Endodermal cell (in vitro differentiated cells): ENCODE data around the gene GPR162. TPM values are rescaled to one million over a fixed set of nuclear protein-coding genes. Genes with fewer than 3 reads are reported as not detected.
"Not testable (repeated sequence)": the region's sequence is repeated elsewhere in the genome, so short reads cannot be mapped to it uniquely, and the experiment has no call there.

Experiments
- DNase-seq: peaks from one replicate; pipeline ENCODE4 v3.0.0-alpha.2; 2017
- H3K27ac ChIP-seq: 2 replicates; pipeline ENCODE4 v1.5.1; 2013; ENCODE audit warnings: mild to moderate bottlenecking, low read depth, low read length, moderate library complexity
- H3K27me3 ChIP-seq: 2 replicates; pipeline ENCODE4 v1.6.1; 2013; ENCODE audit warnings: mild to moderate bottlenecking, low read length, moderate library complexity; ENCODE audit not compliant: insufficient read depth, control insufficient read depth, poor library complexity, severe bottlenecking
- H3K36me3 ChIP-seq: 2 replicates; pipeline ENCODE4 v1.7.0; 2013; ENCODE audit warnings: mild to moderate bottlenecking, low read length, moderate library complexity; ENCODE audit not compliant: control insufficient read depth, insufficient read depth
- H3K4me1 ChIP-seq: one replicate; pipeline ENCODE4 v1.7.0; 2013; ENCODE audit warnings: low read length; ENCODE audit not compliant: control insufficient read depth, insufficient read depth
- H3K4me3 ChIP-seq: 2 replicates; pipeline ENCODE4 v1.5.1; 2013; ENCODE audit warnings: mild to moderate bottlenecking, low read length, moderate library complexity
- H3K9ac ChIP-seq: 2 replicates; pipeline ENCODE4 v1.6.1; 2013; ENCODE audit warnings: mild to moderate bottlenecking, low read length, moderate library complexity; ENCODE audit not compliant: poor library complexity, severe bottlenecking; ENCODE audit errors: extremely low read depth
- H3K9me3 ChIP-seq: 2 replicates; pipeline ENCODE4 v1.6.1; 2013; ENCODE audit warnings: mild to moderate bottlenecking, low read length, moderate library complexity; ENCODE audit not compliant: control insufficient read depth
- H3K27ac Mint-ChIP-seq: 2 replicates; pipeline ENCODE4 v1.8.0; 2020; ENCODE audit warnings: mixed read lengths
- H3K27me3 Mint-ChIP-seq: 2 replicates; pipeline ENCODE4 v1.8.0; 2021; ENCODE audit warnings: mild to moderate bottlenecking, mixed read lengths; ENCODE audit not compliant: insufficient read depth
- H3K36me3 Mint-ChIP-seq: 2 replicates; pipeline ENCODE4 v1.8.0; 2020; ENCODE audit warnings: low read depth, mixed read lengths
- H3K4me1 Mint-ChIP-seq: 2 replicates; pipeline ENCODE4 v1.8.0; 2020; ENCODE audit warnings: mixed read lengths
- H3K4me3 Mint-ChIP-seq: 2 replicates; pipeline ENCODE4 v1.8.0; 2020; ENCODE audit warnings: mild to moderate bottlenecking, moderate library complexity, mixed read lengths
- H3K9me3 Mint-ChIP-seq: 2 replicates; pipeline ENCODE4 v1.8.0; 2020; ENCODE audit warnings: mild to moderate bottlenecking, mixed read lengths
- CTCF ChIP-seq: fragments of 200-600 bp; sonication (generic); conservative IDR thresholded peaks from 2 replicates; pipeline ENCODE4 v1.5.0; 2021; ENCODE audit warnings: antibody characterized with exemption, mild to moderate bottlenecking
- WGBS, 2 experiments: methylation state at CpG; one replicate each; pipeline versions ENCODE4 v1.1.5 to v1.1.7; 2013; ENCODE audit warnings: missing lambda C conversion rate in 2 of 2, mixed read lengths in 1 of 2; ENCODE audit not compliant: insufficient coverage in 1 of 2, insufficient read length in 1 of 2; 5-methylcytosine and 5-hydroxymethylcytosine counted together
- total RNA-seq, 2 donors: library from RNA; stranded (reverse); fragmentation: NEBNext Ultra II Directional in 1 of 2; extraction: Animal tissue kit (Norgen Biotek cat#: 25700) in 1 of 2; gene quantifications; 2 replicates in 1 of 2; 3 replicates in 1 of 2; pipeline ENCODE4 v1.2.1, GENCODE V29; 2021

GPR162 gene
- total RNA-seq, 2 donors from 2014 or later = 14.7 to 15.0 TPM

GRCh38 chr12:6873094-6874014 lies 51.7 kb downstream of the GPR162 start, which contains the start of gene SPSB2:
Gene SPSB2 (minus strand): TSS chr12:6873303. CDS start chr12:6872901, 402 bp downstream.
- peak within 1 kb of the TSS; percentile 88 for H3K4me3 ChIP-seq
- H3K4me1 Mint-ChIP-seq = peaks cover 43% of the 10 kb centered on the region
- TF ChIP-seq CTCF = peak; percentile 11
- H3K9me3 Mint-ChIP-seq = no peaks in the 10 kb centered on the region
- H3K36me3 ChIP-seq = peaks cover 33% of the 10 kb centered on the region
- H3K27ac ChIP-seq = peak within 1 kb of the TSS; percentile 32
- H3K9me3 ChIP-seq = no peaks in the 10 kb centered on the region
- H3K9ac ChIP-seq = peak within 1 kb of the TSS; percentile 85
- peak; percentile 100 for DNase-seq
- peaks cover 44% of the 10 kb centered on the region for H3K36me3 Mint-ChIP-seq
- peak within 1 kb of the TSS; percentile 97 for H3K4me3 Mint-ChIP-seq
- peaks cover 8% of the 10 kb centered on the region for H3K4me1 ChIP-seq
- WGBS, 2 experiments = 1 to 4% methylated on average over 23 to 66 of the region's 66 CpGs
- peak within 1 kb of the TSS; percentile 95 for H3K27ac Mint-ChIP-seq
- H3K27me3 Mint-ChIP-seq = no peaks in the 10 kb centered on the region
- H3K27me3 ChIP-seq = no peaks in the 10 kb centered on the region

- Mint-ChIP-seq H3K27ac (peak overlapping the region; percentile 90), H3K4me1 (peaks cover 37% of the 10 kb centered on the region), H3K4me3 (peak overlapping the region; percentile 97), H3K36me3 (peaks cover 43% of the 10 kb centered on the region)
- Histone ChIP-seq H3K9ac (peak overlapping the region; percentile 73), H3K36me3 (peaks cover 30% of the 10 kb centered on the region), H3K4me3 (peak overlapping the region; percentile 88), H3K27ac (peak overlapping the region; percentile 18)
- DNase-seq, H3K9me3 Mint-ChIP-seq, H3K9me3 ChIP-seq, H3K27me3 ChIP-seq, H3K27me3 Mint-ChIP-seq, H3K4me1 ChIP-seq: not testable (repeated sequence)
- WGBS, 2 experiments = 69 to 71% methylated on average over 8 to 9 of the region's 9 CpGs
Observed at GRCh38 chr12:6874015-6874368, 52.4 kb downstream of the GPR162 start.

Other genes starting within 250 kb of the GPR162 start
- 100 to 1,000 TPM; 276 to 385 TPM for gene CHD4, start 214.4 kb upstream of the GPR162 start, total RNA-seq
- gene LPAR5, start 185.9 kb upstream of the GPR162 start, total RNA-seq = under 1 TPM; 0.24 to 0.73 TPM
- 1 to 10 TPM; 1.9 to 3.9 TPM for gene ACRBP, start 174.4 kb upstream of the GPR162 start, total RNA-seq
- 10 to 100 TPM; 30.5 to 60.3 TPM for gene ING4, start 158.7 kb upstream of the GPR162 start, total RNA-seq
- gene ZNF384, start 132.4 kb upstream of the GPR162 start, total RNA-seq = 100 to 1,000 TPM in 1 of 2 donors, 10 to 100 TPM in 1; 74.4 to 146 TPM
- 1 to 10 TPM; 2.6 to 7.1 TPM for gene PIANP, start 121.0 kb upstream of the GPR162 start, total RNA-seq
- 10 to 100 TPM; 43.3 to 69.2 TPM for gene COPS7A, start 97.8 kb upstream of the GPR162 start, total RNA-seq
- gene MLF2, start 68.7 kb upstream of the GPR162 start, total RNA-seq = 100 to 1,000 TPM; 219 to 393 TPM
- 100 to 1,000 TPM; 637 to 888 TPM for gene PTMS, start 55.5 kb upstream of the GPR162 start, total RNA-seq
- 1 to 10 TPM; 1.9 to 7.3 TPM for gene LAG3, start 49.3 kb upstream of the GPR162 start, total RNA-seq
- gene CD4, start 32.3 kb upstream of the GPR162 start, total RNA-seq = 1 to 10 TPM in 1 of 2 donors, under 1 TPM in 1; 0.77 to 1.3 TPM
- gene P3H3, start 6.6 kb downstream of the GPR162 start, total RNA-seq = 10 to 100 TPM; 58.4 to 63.1 TPM
- gene GNB3, start 19.1 kb downstream of the GPR162 start, total RNA-seq = 10 to 100 TPM; 10.0 to 17.1 TPM
- gene CDCA3, start 29.5 kb downstream of the GPR162 start, total RNA-seq = 10 to 100 TPM; 53.1 to 63.9 TPM
- gene USP5, start 30.3 kb downstream of the GPR162 start, total RNA-seq = 100 to 1,000 TPM; 120 to 257 TPM
- gene TPI1, start 45.7 kb downstream of the GPR162 start, total RNA-seq = 1,000 to 10,000 TPM in 1 of 2 donors, 100 to 1,000 TPM in 1; 805 to 1,294 TPM
- gene SPSB2, start 51.5 kb downstream of the GPR162 start, total RNA-seq = 10 to 100 TPM; 34.6 to 36.5 TPM
- gene LRRC23, start 83.0 kb downstream of the GPR162 start, total RNA-seq = 10 to 100 TPM in 1 of 2 donors, 1 to 10 TPM in 1; 7.8 to 11.5 TPM
- 100 to 1,000 TPM; 104 to 139 TPM for gene ENO2, start 92.8 kb downstream of the GPR162 start, total RNA-seq
- gene ATN1, start 106.1 kb downstream of the GPR162 start, total RNA-seq = 100 to 1,000 TPM; 111 to 244 TPM
- gene RNU7-1, start 122.0 kb downstream of the GPR162 start, total RNA-seq = not detected
- gene C12orf57, start 122.2 kb downstream of the GPR162 start, total RNA-seq = 100 to 1,000 TPM; 141 to 257 TPM
- gene PTPN6, start 129.5 kb downstream of the GPR162 start, total RNA-seq = 10 to 100 TPM; 35.7 to 68.0 TPM
- gene PHB2, start 148.8 kb downstream of the GPR162 start, total RNA-seq = 100 to 1,000 TPM; 260 to 512 TPM
- gene EMG1, start 149.1 kb downstream of the GPR162 start, total RNA-seq = 100 to 1,000 TPM in 1 of 2 donors, 10 to 100 TPM in 1; 61.1 to 115 TPM
- gene LPCAT3, start 196.7 kb downstream of the GPR162 start, total RNA-seq = 10 to 100 TPM; 33.6 to 86.7 TPM
- gene C1S, start 238.9 kb downstream of the GPR162 start, total RNA-seq = 10 to 100 TPM; 13.4 to 14.3 TPM